WERI-Rb-1 (cell line): ENCODE measurements around the gene DECR2.

Source experiments
- DNase-seq: peaks from one replicate; pipeline ENCODE4 v3.0.0-alpha.2; 2020
- H3K27ac ChIP-seq: fragments of 250-450 bp; sonication (Bioruptor Pico); 2 replicates; pipeline ENCODE4 v1.5.1; 2020; ENCODE audit warnings: mild to moderate bottlenecking, moderate library complexity
- H3K27me3 ChIP-seq: fragments of 250-450 bp; sonication (Bioruptor Pico); 2 replicates; pipeline ENCODE4 v1.5.1; 2021; ENCODE audit warnings: mild to moderate bottlenecking, low read depth, moderate library complexity; ENCODE audit not compliant: insufficient read depth, severe bottlenecking
- H3K36me3 ChIP-seq: fragments of 250-450 bp; sonication (Bioruptor Pico); 2 replicates; pipeline ENCODE4 v1.5.1; 2020; ENCODE audit warnings: mild to moderate bottlenecking, moderate library complexity
- H3K4me3 ChIP-seq: 2 replicates; pipeline ENCODE4 v1.5.1; 2011; ENCODE audit warnings: low read depth, mild to moderate bottlenecking, control low read depth, low read length
- H3K9me3 ChIP-seq: fragments of 250-450 bp; sonication (Bioruptor Pico); 2 replicates; pipeline ENCODE4 v1.5.1; 2021; ENCODE audit warnings: mild to moderate bottlenecking, moderate library complexity; ENCODE audit not compliant: severe bottlenecking
- CTCF ChIP-seq: IDR thresholded peaks from 2 replicates; pipeline ENCODE4 v1.5.1; 2011; ENCODE audit warnings: low read depth, mild to moderate bottlenecking, control low read depth, inconsistent platforms, low read length

The DECR2 gene

GRCh38 chr16:370443-370842 is 31.2 kb upstream of the DECR2 start, which contains the start of gene MRPL28:
Gene MRPL28 (minus strand): TSS chr16:370538. CDS start chr16:370218, 320 bp downstream.
- Histone ChIP-seq H3K27ac (peak within 1 kb of the TSS; percentile 86), H3K36me3 (peaks cover 77% of the 10 kb centered on the region), H3K27me3 (no peaks in the 10 kb centered on the region)

DNA sequence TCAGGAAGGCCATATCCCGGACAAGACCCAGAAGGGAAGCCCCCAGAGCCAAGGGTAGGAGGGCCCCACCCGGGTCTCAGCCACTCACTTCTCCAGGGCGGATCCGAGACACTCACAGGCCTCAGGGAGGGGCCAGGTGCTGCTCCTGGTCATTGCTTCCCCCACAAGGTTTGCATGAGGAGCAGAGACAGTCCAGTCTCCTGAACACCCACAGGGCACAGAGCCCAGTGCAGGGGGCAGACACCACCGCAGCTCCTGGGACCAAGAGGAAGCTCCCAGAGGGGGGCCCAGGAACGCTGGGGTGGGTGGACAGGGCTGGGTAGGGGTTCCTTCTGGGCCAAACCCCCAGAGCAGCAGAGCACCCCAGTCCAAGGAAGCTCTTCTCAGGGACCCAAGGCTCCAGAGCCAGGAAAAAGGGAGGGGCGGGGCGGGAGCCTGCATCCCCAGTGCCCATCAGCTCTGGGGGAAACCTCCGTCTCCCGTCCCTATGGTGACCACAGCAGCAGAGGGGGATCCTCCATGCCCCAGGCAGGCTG is 30.6 kb upstream of the DECR2 start:
- DNase-seq = no peak
- TF ChIP-seq CTCF = no peak
- no peaks in the 10 kb centered on the region for H3K9me3 ChIP-seq
- H3K36me3 ChIP-seq = peaks cover 82% of the 10 kb centered on the region
- peak overlapping the region; percentile 86 for H3K27ac ChIP-seq
- H3K4me3 ChIP-seq = peak overlapping the region; percentile 36
- no peaks in the 10 kb centered on the region for H3K27me3 ChIP-seq

More at GRCh38 chr16:370443-370842, 31.2 kb upstream of the DECR2 start, which contains the start of gene MRPL28:
- no peaks in the 10 kb centered on the region for H3K9me3 ChIP-seq
- no peak for TF ChIP-seq CTCF
- DNase-seq = peak; percentile 95
- peak within 1 kb of the TSS; percentile 36 for H3K4me3 ChIP-seq

DNA sequence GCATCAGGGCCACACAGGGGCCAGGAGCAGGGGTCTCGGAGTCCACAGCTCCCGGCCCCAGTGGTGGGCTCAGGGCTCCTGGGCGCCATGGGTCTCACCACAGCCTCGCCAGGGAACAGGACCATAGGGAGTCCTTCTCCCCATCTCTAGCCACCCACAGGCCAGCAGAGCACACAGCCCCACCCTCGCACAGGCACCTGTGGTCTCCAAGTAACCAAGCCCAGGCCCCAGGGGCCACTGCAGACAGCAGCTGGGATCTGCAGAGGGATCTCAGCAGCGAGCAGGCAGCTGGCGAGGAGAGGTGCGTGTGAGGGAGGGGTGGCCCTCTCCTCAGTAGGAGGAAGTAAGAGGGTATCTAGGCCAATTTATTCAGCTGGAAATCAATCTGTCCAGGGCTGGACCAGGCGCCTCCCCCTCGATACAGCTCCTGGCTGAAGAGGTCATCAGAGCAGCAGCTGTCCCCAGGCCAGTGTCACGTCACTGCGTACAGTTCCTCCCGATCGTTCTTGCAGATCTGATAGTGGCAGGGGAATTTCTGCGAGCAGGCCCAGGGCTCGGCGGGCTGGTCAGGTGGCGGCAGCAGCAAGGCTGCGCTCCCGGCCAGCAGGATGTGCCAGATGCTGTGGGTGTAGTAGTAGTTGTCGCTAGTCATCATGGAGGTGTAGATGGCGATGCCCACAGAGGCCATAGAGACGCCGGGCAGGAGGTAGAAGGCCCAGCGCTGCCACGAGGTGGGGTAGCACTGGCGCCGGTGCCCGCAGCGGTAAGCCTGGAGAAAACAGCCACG is 30.0 kb upstream of the DECR2 start:
- TF ChIP-seq CTCF = no peak
- H3K27me3 ChIP-seq = no peaks in the 10 kb centered on the region
- no peaks in the 10 kb centered on the region for H3K9me3 ChIP-seq
- no peak overlapping the region for H3K4me3 ChIP-seq
- H3K36me3 ChIP-seq = peaks cover 82% of the 10 kb centered on the region
- DNase-seq = no peak
- H3K27ac ChIP-seq = no peak overlapping the region

DNA sequence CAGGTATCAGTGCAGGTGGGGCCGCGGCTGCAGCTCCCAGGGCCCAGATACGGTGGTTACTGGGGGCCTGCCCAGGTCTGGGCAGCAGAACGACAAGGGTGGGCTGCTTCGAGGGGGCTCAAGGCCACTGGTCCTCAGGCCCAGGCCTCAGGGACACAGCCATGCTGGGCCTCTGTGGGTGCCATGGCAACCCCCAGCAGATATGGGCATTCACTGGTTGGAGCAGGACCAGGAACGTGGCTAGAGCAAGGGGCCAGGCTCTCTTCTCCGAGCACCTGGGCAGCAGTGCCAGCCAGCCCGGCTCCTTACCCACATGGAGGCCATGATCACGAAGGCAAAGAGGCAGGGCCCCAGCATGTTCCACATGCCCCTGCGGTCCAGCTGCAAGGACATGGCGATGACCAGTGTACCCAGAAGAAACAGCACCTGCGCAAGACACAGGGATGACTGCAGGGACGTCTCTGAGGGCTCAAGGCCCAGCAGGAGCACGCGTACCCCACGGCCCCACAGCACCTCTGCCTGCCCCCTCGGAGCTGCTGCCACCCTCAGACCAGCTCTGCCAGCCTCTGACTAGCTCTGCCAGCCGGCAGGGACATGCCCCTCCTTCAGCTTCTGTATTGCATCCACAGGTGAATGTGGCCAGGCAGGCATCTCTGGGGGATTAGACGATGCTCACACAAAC is 29.2 kb upstream of the DECR2 start:
- peaks cover 83% of the 10 kb centered on the region for H3K36me3 ChIP-seq
- TF ChIP-seq CTCF = no peak
- H3K27ac ChIP-seq = no peak overlapping the region

GRCh38 chr16:373020-373598 is 28.6 kb upstream of the DECR2 start:
- no peaks in the 10 kb centered on the region for H3K27me3 ChIP-seq
- no peak overlapping the region for H3K27ac ChIP-seq
- H3K36me3 ChIP-seq = peaks cover 79% of the 10 kb centered on the region
- TF ChIP-seq CTCF = no peak
- no peaks in the 10 kb centered on the region for H3K9me3 ChIP-seq
- no peak for DNase-seq
- H3K4me3 ChIP-seq = no peak overlapping the region

More for the DNA sequence above, 29.2 kb upstream of the DECR2 start:
- H3K9me3 ChIP-seq = no peaks in the 10 kb centered on the region
- no peak overlapping the region for H3K4me3 ChIP-seq
- no peaks in the 10 kb centered on the region for H3K27me3 ChIP-seq
- no peak for DNase-seq
